Epithelial cell of proximal tubule (primary cell): Measurements from ENCODE around the gene SIN3B. TPM values are rescaled to one million over a fixed set of nuclear protein-coding genes. Genes with fewer than 3 reads are reported as not detected.
"Not testable (repeated sequence)": the region's sequence is repeated elsewhere in the genome, so short reads cannot be mapped to it uniquely, and the experiment has no call there.

ENCODE experiments used
- DNase-seq: peaks from one replicate; pipeline ENCODE4 v3.0.0-alpha.2; 2011; ENCODE audit warnings: low read depth
- H3K4me3 ChIP-seq: 2 replicates; pipeline ENCODE4 v1.5.1; 2011; ENCODE audit warnings: low read depth, mild to moderate bottlenecking, low read length
- CTCF ChIP-seq: conservative IDR thresholded peaks from 2 replicates; pipeline ENCODE4 v1.5.1; 2012; ENCODE audit warnings: low read depth, mild to moderate bottlenecking, low read length
- total RNA-seq: library from RNA; depleted of rRNA; stranded (reverse); fragments of >200 nt; gene quantifications from 2 replicates; pipeline ENCODE4 v1.2.3, GENCODE V29; 2015

The SIN3B gene
- total RNA-seq, 1 donor from 2014 or later: 20.4 TPM

- no peak for DNase-seq
- TF ChIP-seq CTCF: no peak
These were observed 37.3 kb upstream of the SIN3B start for GRCh38 chr19:16791942-16792341.

GRCh38 chr19:16794456-16795441, 34.4 kb upstream of the SIN3B start:
- no peak for DNase-seq
- H3K4me3 ChIP-seq: no peak overlapping the region
- TF ChIP-seq CTCF: no peak

More at GRCh38 chr19:16791942-16792341, 37.3 kb upstream of the SIN3B start:
- no peak overlapping the region for H3K4me3 ChIP-seq

GRCh38 chr19:16795731-16796130, 33.5 kb upstream of the SIN3B start:
- no peak for DNase-seq
- no peak overlapping the region for H3K4me3 ChIP-seq

GRCh38 chr19:16797876-16798275, 31.3 kb upstream of the SIN3B start:
- no peak for DNase-seq
- TF ChIP-seq CTCF: no peak
- no peak overlapping the region for H3K4me3 ChIP-seq

More at GRCh38 chr19:16795731-16796130, 33.5 kb upstream of the SIN3B start:
- TF ChIP-seq CTCF: no peak

- not testable (repeated sequence) for DNase-seq
These were observed 30.9 kb upstream of the SIN3B start for GRCh38 chr19:16798326-16798725.

GRCh38 chr19:16799740-16800139, 29.5 kb upstream of the SIN3B start:
- DNase-seq: no peak
- TF ChIP-seq CTCF: no peak

More at GRCh38 chr19:16798326-16798725, 30.9 kb upstream of the SIN3B start:
- H3K4me3 ChIP-seq: not testable (repeated sequence)

GRCh38 chr19:16801600-16802013, 27.6 kb upstream of the SIN3B start:
- TF ChIP-seq CTCF: no peak
- H3K4me3 ChIP-seq: no peak overlapping the region
- DNase-seq: peak; percentile 18

More at GRCh38 chr19:16799740-16800139, 29.5 kb upstream of the SIN3B start:
- H3K4me3 ChIP-seq: no peak overlapping the region
